IMR-90 (cell line): ENCODE measurements around the gene KCNIP3. TPM values are rescaled to one million over a fixed set of nuclear protein-coding genes. Genes with fewer than 3 reads are reported as not detected.

Source experiments
- polyA plus RNA-seq, 3 experiments: library from polyadenylated mRNA; depleted of rRNA; stranded (reverse); fragments of >200 nt; gene quantifications; 2 replicates each; pipeline ENCODE4 v1.2.3, GENCODE V29; 2012; ENCODE audit warnings: low replicate concordance in 1 of 3
- total RNA-seq: library from RNA; depleted of rRNA; stranded (reverse); fragments of >200 nt; gene quantifications from 2 replicates; pipeline ENCODE4 v1.2.3, GENCODE V29; 2012; rRNA removed

Gene KCNIP3
- total and polyA plus RNA-seq, 2 of the 4 experiments (the other 2 are of a cell fraction), result 0.72 to 1.4 TPM

Other genes starting within 250 kb of the KCNIP3 start
- 27.6 and 35.8 TPM in 2 replicates for gene MRPS5, start 175.5 kb upstream of the KCNIP3 start, total RNA-seq
- 42.5 and 44.1 TPM in 2 replicates for gene MRPS5, start 175.5 kb upstream of the KCNIP3 start, polyA plus RNA-seq (2012; rRNA removed)
- 6.5 and 7.2 TPM in 2 replicates for gene ZNF514, start 137.5 kb upstream of the KCNIP3 start, total RNA-seq
- gene ZNF514, start 137.5 kb upstream of the KCNIP3 start, polyA plus RNA-seq (2012; rRNA removed), result 4.4 and 5.3 TPM in 2 replicates
- gene ZNF2, start 131.5 kb upstream of the KCNIP3 start, total RNA-seq, result 7.3 and 7.8 TPM in 2 replicates
- 1.3 and 2.7 TPM in 2 replicates for gene ZNF2, start 131.5 kb upstream of the KCNIP3 start, polyA plus RNA-seq (2012; rRNA removed)
- gene ZNF892, start 89.8 kb upstream of the KCNIP3 start, total RNA-seq, result 2.2 and 2.7 TPM in 2 replicates
- gene ZNF892, start 89.8 kb upstream of the KCNIP3 start, polyA plus RNA-seq (2012; rRNA removed), result 0.46 and 0.49 TPM in 2 replicates
- not detected in 2 replicates for gene PROM2, start 22.9 kb upstream of the KCNIP3 start, total RNA-seq
- gene PROM2, start 22.9 kb upstream of the KCNIP3 start, polyA plus RNA-seq (2012; rRNA removed), result 0.26 and 0.65 TPM in 2 replicates
- gene FAHD2A, start 105.4 kb downstream of the KCNIP3 start, total RNA-seq, result 35.0 and 36.2 TPM in 2 replicates
- 34.0 and 35.1 TPM in 2 replicates for gene FAHD2A, start 105.4 kb downstream of the KCNIP3 start, polyA plus RNA-seq (2012; rRNA removed)
- not detected in 2 replicates for gene TRIM43B, start 187.4 kb downstream of the KCNIP3 start, total RNA-seq
- not detected in 2 replicates for gene TRIM43B, start 187.4 kb downstream of the KCNIP3 start, polyA plus RNA-seq (2012; rRNA removed)